ENCODE data around the gene ATP13A4. TPM values are rescaled to one million over a fixed set of nuclear protein-coding genes. Genes with fewer than 3 reads are reported as not detected.
A peak's percentile ranks its signal among the peaks of the same experiment; 100 is the strongest.

The ATP13A4 gene
- polyA plus RNA-seq, 3 donors, result 0.08 to 0.21 (median 0.19) TPM

GRCh38 chr3:193488741-193489140 lies 66.0 kb downstream of the ATP13A4 start:
- Histone ChIP-seq H4K20me1 (ENCODE audit: insufficient read depth, low read length) (no peaks in the 10 kb centered on the region), H3K4me3 (replicated peaks in 1 of 3; ENCODE audit: low read depth in 2 of 3, low read length in 3 of 3) (no peak overlapping the region), H2AFZ (ENCODE audit: insufficient read depth, low read depth, low read length, poor library complexity, severe bottlenecking) (peak overlapping the region; percentile 52), H3K27me3 (ENCODE audit: control insufficient read depth in 2 of 2, insufficient read depth in 2 of 2, low read length in 2 of 2) (no peaks in the 10 kb centered on the region), H3K4me2 (replicated peaks; ENCODE audit: extremely low read depth, low read length, poor library complexity, severe bottlenecking) (no peak overlapping the region), H3K9me3 (replicated peaks in 1 of 2; ENCODE audit: control insufficient read depth in 1 of 2, insufficient read depth in 1 of 2, low read length in 2 of 2) (no peaks in the 10 kb centered on the region), H3K79me2 (ENCODE audit: insufficient read depth, low read length) (no peaks in the 10 kb centered on the region), H3K9ac (ENCODE audit: insufficient read depth, low read length, poor library complexity, severe bottlenecking) (no peak overlapping the region), H3K27ac (ENCODE audit: low read depth in 1 of 2, low read length in 2 of 2) (no peak overlapping the region), H3K36me3 (replicated peaks in 1 of 2; ENCODE audit: control insufficient read depth in 1 of 2, insufficient read depth in 2 of 2, low read length in 2 of 2) (no peaks in the 10 kb centered on the region), H3K4me1 (ENCODE audit: control insufficient read depth in 1 of 2, insufficient read depth in 2 of 2, low read length in 2 of 2) (peaks cover 11 to 19% of the 10 kb centered on the region in 2 donors)
- Mint-ChIP-seq H3K27me3 (ENCODE audit: low read depth in 3 of 3) (peaks cover 0 to 5% (median 0%) of the 10 kb centered on the region in 3 donors), H3K27ac (peak overlapping the region in 1 of 7 donors; percentile 42), H3K9me3 (peaks cover 0 to 3% (median 1%) of the 10 kb centered on the region in 7 donors), H3K4me3 (no peak overlapping the region), H3K4me1 (peaks cover 14% of the 10 kb centered on the region), H3K36me3 (no peaks in the 10 kb centered on the region)
- 89% methylated on average over 5 of the region's 5 CpGs for WGBS (ENCODE audit: insufficient coverage)
- TF ChIP-seq, protein P1, sequence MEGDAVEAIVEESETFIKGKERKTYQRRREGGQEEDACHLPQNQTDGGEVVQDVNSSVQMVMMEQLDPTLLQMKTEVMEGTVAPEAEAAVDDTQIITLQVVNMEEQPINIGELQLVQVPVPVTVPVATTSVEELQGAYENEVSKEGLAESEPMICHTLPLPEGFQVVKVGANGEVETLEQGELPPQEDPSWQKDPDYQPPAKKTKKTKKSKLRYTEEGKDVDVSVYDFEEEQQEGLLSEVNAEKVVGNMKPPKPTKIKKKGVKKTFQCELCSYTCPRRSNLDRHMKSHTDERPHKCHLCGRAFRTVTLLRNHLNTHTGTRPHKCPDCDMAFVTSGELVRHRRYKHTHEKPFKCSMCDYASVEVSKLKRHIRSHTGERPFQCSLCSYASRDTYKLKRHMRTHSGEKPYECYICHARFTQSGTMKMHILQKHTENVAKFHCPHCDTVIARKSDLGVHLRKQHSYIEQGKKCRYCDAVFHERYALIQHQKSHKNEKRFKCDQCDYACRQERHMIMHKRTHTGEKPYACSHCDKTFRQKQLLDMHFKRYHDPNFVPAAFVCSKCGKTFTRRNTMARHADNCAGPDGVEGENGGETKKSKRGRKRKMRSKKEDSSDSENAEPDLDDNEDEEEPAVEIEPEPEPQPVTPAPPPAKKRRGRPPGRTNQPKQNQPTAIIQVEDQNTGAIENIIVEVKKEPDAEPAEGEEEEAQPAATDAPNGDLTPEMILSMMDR (IDR thresholded peaks at IDR 0.05), result no peak
- intact Hi-C loops (cut with micrococcal nuclease), result no loop called here
- no peak for DNase-seq

DNA sequence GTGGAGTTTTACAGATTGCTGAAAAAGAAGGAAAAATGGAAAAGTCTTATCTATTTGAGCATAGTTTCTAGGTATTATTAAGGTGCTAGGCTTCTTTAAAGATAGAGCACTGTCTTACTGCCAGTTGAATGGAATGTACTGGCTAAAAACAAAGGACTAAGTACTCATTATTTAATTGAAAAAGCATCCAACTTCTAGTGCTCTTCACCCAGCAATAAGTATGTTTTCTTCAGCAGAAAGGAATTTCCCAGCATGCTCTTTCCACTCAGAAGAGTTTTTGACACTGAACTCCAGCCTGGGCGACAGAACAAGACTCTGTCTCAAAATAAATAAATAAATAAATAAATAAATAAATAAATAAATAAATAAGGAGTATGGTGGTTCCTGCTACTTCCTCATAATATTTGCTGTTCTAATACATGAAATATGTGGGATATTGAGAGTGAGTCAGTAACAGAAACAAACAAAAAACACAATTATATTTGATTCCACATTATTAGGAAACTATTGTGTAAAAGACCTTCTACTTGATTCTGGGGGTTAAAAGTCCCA lies 70.6 kb downstream of the ATP13A4 start:
- no CpG with 5 or more reads among the region's 1 CpG for WGBS (ENCODE audit: insufficient coverage)
- H3K27me3 ChIP-seq (ENCODE audit: control insufficient read depth in 2 of 2, insufficient read depth in 2 of 2, low read length in 2 of 2), result no peaks in the 10 kb centered on the region
- no peak for DNase-seq

More for the DNA sequence above, 70.6 kb downstream of the ATP13A4 start:
- intact Hi-C loops (cut with micrococcal nuclease), result no loop called here
- Histone ChIP-seq H4K20me1 (ENCODE audit: insufficient read depth, low read length) (no peaks in the 10 kb centered on the region), H3K27ac (ENCODE audit: low read depth in 1 of 2, low read length in 2 of 2) (no peak overlapping the region), H3K9me3 (replicated peaks in 1 of 2; ENCODE audit: control insufficient read depth in 1 of 2, insufficient read depth in 1 of 2, low read length in 2 of 2) (no peaks in the 10 kb centered on the region), H2AFZ (ENCODE audit: insufficient read depth, low read depth, low read length, poor library complexity, severe bottlenecking) (no peak overlapping the region), H3K36me3 (replicated peaks in 1 of 2; ENCODE audit: control insufficient read depth in 1 of 2, insufficient read depth in 2 of 2, low read length in 2 of 2) (no peaks in the 10 kb centered on the region), H3K4me2 (replicated peaks; ENCODE audit: extremely low read depth, low read length, poor library complexity, severe bottlenecking) (no peak overlapping the region), H3K9ac (ENCODE audit: insufficient read depth, low read length, poor library complexity, severe bottlenecking) (no peak overlapping the region), H3K4me3 (replicated peaks in 1 of 3; ENCODE audit: low read depth in 2 of 3, low read length in 3 of 3) (no peak overlapping the region), H3K79me2 (ENCODE audit: insufficient read depth, low read length) (no peaks in the 10 kb centered on the region), H3K4me1 (ENCODE audit: control insufficient read depth in 1 of 2, insufficient read depth in 2 of 2, low read length in 2 of 2) (peaks cover 0 to under 1% of the 10 kb centered on the region in 2 donors)
- no peak overlapping the region for H3K4me3 Mint-ChIP-seq
- TF ChIP-seq, protein P1 (IDR thresholded peaks at IDR 0.05), result no peak
- H3K27ac Mint-ChIP-seq, result no peak overlapping the region
- no peaks in the 10 kb centered on the region for H3K36me3 Mint-ChIP-seq
- no peaks in the 10 kb centered on the region for H3K4me1 Mint-ChIP-seq
- peaks cover 0 to 4% (median 1%) of the 10 kb centered on the region in 7 donors for H3K9me3 Mint-ChIP-seq
- H3K27me3 Mint-ChIP-seq (ENCODE audit: low read depth in 3 of 3), result peaks cover 0 to 5% (median 2%) of the 10 kb centered on the region in 3 donors

Data from CD14-positive monocyte (primary cell).